ENCODE results near the gene ELAVL2.

The ELAVL2 gene

DNA sequence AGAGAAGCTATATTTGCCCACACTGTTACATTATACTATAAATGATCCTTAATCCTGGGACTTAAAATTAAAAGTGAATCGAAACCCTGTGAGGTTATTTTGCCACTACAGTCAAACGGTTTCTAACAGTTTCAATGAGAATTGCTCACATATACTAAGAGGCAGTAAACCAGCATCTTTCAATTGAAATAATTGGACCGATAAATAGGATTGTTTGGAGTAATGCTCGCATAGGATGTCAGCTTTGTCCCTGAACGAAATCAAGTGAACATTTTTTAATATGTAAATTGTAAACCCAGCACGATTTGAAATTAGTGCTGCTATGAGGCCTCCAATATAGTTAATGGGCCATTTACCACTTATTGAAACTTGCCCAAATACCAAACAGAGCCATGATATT lies 60.5 kb downstream of the ELAVL2 start:
- H3K4me3 ChIP-seq (ENCODE audit: low read depth, low read length) = no peak overlapping the region
- H3K4me1 ChIP-seq (ENCODE audit: control insufficient read depth, insufficient read depth, low read length) = peaks cover 41% of the 10 kb centered on the region
- H3K27me3 ChIP-seq (ENCODE audit: control insufficient read depth, insufficient read depth, low read length) = no peaks in the 10 kb centered on the region
- H3K36me3 ChIP-seq (ENCODE audit: control insufficient read depth, insufficient read depth, low read length) = no peaks in the 10 kb centered on the region
- no peaks in the 10 kb centered on the region for H3K9me3 ChIP-seq (ENCODE audit: control insufficient read depth, insufficient read depth, low read depth, low read length)
- no peak overlapping the region for H3K27ac ChIP-seq (ENCODE audit: low read depth, low read length)
- no peak overlapping the region for H3K9ac ChIP-seq (ENCODE audit: low read length)

GRCh38 chr9:23764219-23764618 lies 61.8 kb downstream of the ELAVL2 start:
- Histone ChIP-seq H3K4me1 (ENCODE audit: control insufficient read depth, insufficient read depth, low read length) (peaks cover 29% of the 10 kb centered on the region), H3K36me3 (ENCODE audit: control insufficient read depth, insufficient read depth, low read length) (no peaks in the 10 kb centered on the region), H3K27ac (ENCODE audit: low read depth, low read length) (no peak overlapping the region), H3K4me3 (ENCODE audit: low read depth, low read length) (no peak overlapping the region), H3K27me3 (ENCODE audit: control insufficient read depth, insufficient read depth, low read length) (no peaks in the 10 kb centered on the region), H3K9ac (ENCODE audit: low read length) (no peak overlapping the region), H3K9me3 (ENCODE audit: control insufficient read depth, insufficient read depth, low read depth, low read length) (no peaks in the 10 kb centered on the region)

DNA sequence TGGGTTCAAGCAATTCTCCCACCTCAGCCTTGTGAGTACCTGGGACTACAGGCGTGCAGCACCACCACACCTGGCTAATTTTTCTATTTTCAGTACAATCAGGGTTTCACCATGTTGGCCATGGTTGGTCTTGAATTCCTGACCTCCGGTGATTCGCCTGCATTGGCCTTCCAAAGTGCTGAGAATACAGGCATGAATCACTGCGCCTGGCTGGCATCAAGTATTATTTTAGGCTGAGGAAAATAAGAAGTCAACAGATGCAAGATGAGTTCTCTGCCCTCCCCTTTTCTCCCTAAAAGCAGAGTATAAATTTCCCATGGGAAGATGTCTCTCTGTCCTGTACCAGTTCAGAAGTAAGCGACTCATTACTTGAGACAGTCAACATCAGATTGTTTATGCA lies 71.5 kb downstream of the ELAVL2 start:
- Histone ChIP-seq H3K4me1 (ENCODE audit: control insufficient read depth, insufficient read depth, low read length) (peaks cover 19% of the 10 kb centered on the region; the same call in 1 of the 2 replicates), H3K36me3 (ENCODE audit: control insufficient read depth, insufficient read depth, low read length) (no peaks in the 10 kb centered on the region)

GRCh38 chr9:23752859-23753258 lies 73.2 kb downstream of the ELAVL2 start:
- Histone ChIP-seq H3K4me3 (ENCODE audit: low read depth, low read length) (no peak overlapping the region), H3K27ac (ENCODE audit: low read depth, low read length) (no peak overlapping the region), H3K27me3 (ENCODE audit: control insufficient read depth, insufficient read depth, low read length) (no peaks in the 10 kb centered on the region), H3K9me3 (ENCODE audit: control insufficient read depth, insufficient read depth, low read depth, low read length) (no peaks in the 10 kb centered on the region), H3K36me3 (ENCODE audit: control insufficient read depth, insufficient read depth, low read length) (no peaks in the 10 kb centered on the region), H3K9ac (ENCODE audit: low read length) (no peak overlapping the region), H3K4me1 (ENCODE audit: control insufficient read depth, insufficient read depth, low read length) (peaks cover 19% of the 10 kb centered on the region; the same call in 1 of the 2 replicates)

More for the DNA sequence above, 71.5 kb downstream of the ELAVL2 start:
- Histone ChIP-seq H3K27ac (ENCODE audit: low read depth, low read length) (no peak overlapping the region), H3K9me3 (ENCODE audit: control insufficient read depth, insufficient read depth, low read depth, low read length) (no peaks in the 10 kb centered on the region), H3K9ac (ENCODE audit: low read length) (no peak overlapping the region), H3K4me3 (ENCODE audit: low read depth, low read length) (no peak overlapping the region), H3K27me3 (ENCODE audit: control insufficient read depth, insufficient read depth, low read length) (no peaks in the 10 kb centered on the region)

- H3K9me3 ChIP-seq (ENCODE audit: control insufficient read depth, insufficient read depth, low read depth, low read length) = no peaks in the 10 kb centered on the region
- H3K27me3 ChIP-seq (ENCODE audit: control insufficient read depth, insufficient read depth, low read length) = no peaks in the 10 kb centered on the region
- no peak overlapping the region; the same call in 1 of the 2 replicates for H3K27ac ChIP-seq (ENCODE audit: low read depth, low read length)
- H3K36me3 ChIP-seq (ENCODE audit: control insufficient read depth, insufficient read depth, low read length) = no peaks in the 10 kb centered on the region
- no peak overlapping the region for H3K9ac ChIP-seq (ENCODE audit: low read length)
- H3K4me1 ChIP-seq (ENCODE audit: control insufficient read depth, insufficient read depth, low read length) = peaks cover 26% of the 10 kb centered on the region
- H3K4me3 ChIP-seq (ENCODE audit: low read depth, low read length) = no peak overlapping the region
Observed at GRCh38 chr9:23751633-23752032, 74.4 kb downstream of the ELAVL2 start.

- Histone ChIP-seq H3K36me3 (ENCODE audit: control insufficient read depth, insufficient read depth, low read length) (no peaks in the 10 kb centered on the region), H3K27me3 (ENCODE audit: control insufficient read depth, insufficient read depth, low read length) (no peaks in the 10 kb centered on the region), H3K9me3 (ENCODE audit: control insufficient read depth, insufficient read depth, low read depth, low read length) (no peaks in the 10 kb centered on the region), H3K27ac (ENCODE audit: low read depth, low read length) (no peak overlapping the region), H3K4me3 (ENCODE audit: low read depth, low read length) (no peak overlapping the region), H3K4me1 (ENCODE audit: control insufficient read depth, insufficient read depth, low read length) (peaks cover 26% of the 10 kb centered on the region), H3K9ac (ENCODE audit: low read length) (no peak overlapping the region)
Observed at GRCh38 chr9:23750808-23751207, 75.2 kb downstream of the ELAVL2 start.

- Histone ChIP-seq H3K36me3 (ENCODE audit: control insufficient read depth, insufficient read depth, low read length) (no peaks in the 10 kb centered on the region), H3K4me1 (ENCODE audit: control insufficient read depth, insufficient read depth, low read length) (peaks cover 27% of the 10 kb centered on the region), H3K27me3 (ENCODE audit: control insufficient read depth, insufficient read depth, low read length) (no peaks in the 10 kb centered on the region), H3K9me3 (ENCODE audit: control insufficient read depth, insufficient read depth, low read depth, low read length) (no peaks in the 10 kb centered on the region), H3K27ac (ENCODE audit: low read depth, low read length) (no peak overlapping the region), H3K9ac (ENCODE audit: low read length) (no peak overlapping the region), H3K4me3 (ENCODE audit: low read depth, low read length) (no peak overlapping the region)
Observed at GRCh38 chr9:23747088-23748075, 78.7 kb downstream of the ELAVL2 start.

DNA sequence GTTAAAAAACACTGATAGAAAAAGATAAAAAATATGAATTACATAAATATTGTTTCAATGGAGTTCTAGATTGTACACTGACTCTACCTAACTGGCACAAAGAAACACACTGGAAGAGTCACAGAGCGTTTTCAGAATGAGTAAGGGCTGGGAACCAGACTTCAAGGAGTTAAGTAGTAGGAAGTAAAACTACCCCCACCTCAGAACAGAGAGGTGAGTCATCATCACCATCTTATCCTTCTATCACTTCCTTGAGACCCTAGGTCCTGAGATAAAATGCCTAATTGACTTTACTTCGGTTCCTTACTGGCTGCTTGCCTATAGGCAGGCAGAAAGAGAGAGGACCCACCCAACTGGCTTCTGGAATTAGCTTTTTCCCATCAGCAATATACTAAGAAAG lies 79.7 kb downstream of the ELAVL2 start:
- Histone ChIP-seq H3K9ac (ENCODE audit: low read length) (no peak overlapping the region), H3K4me3 (ENCODE audit: low read depth, low read length) (no peak overlapping the region), H3K4me1 (ENCODE audit: control insufficient read depth, insufficient read depth, low read length) (peaks cover 35% of the 10 kb centered on the region), H3K27ac (ENCODE audit: low read depth, low read length) (no peak overlapping the region), H3K9me3 (ENCODE audit: control insufficient read depth, insufficient read depth, low read depth, low read length) (no peaks in the 10 kb centered on the region), H3K27me3 (ENCODE audit: control insufficient read depth, insufficient read depth, low read length) (no peaks in the 10 kb centered on the region), H3K36me3 (ENCODE audit: control insufficient read depth, insufficient read depth, low read length) (no peaks in the 10 kb centered on the region)

DNA sequence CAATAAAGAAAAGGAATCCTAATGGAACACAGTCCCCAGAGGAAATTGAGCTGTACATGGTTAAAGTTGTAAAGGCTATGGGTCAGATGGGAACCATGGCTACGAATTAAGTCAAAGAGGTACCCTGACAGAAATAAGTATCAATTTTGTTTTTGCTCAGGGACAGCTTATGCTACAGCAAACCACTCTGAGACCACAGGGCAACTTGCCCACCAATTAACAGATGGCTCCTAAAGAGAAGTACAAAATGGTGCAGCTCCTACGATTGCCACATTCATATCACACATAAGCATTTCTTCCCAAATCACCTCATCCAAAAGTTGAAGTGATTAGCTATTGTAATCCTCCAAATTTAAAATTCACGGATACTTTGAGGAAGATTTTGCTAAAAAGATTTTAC lies 83.0 kb downstream of the ELAVL2 start:
- Histone ChIP-seq H3K9me3 (ENCODE audit: control insufficient read depth, insufficient read depth, low read depth, low read length) (no peaks in the 10 kb centered on the region), H3K4me3 (ENCODE audit: low read depth, low read length) (no peak overlapping the region), H3K4me1 (ENCODE audit: control insufficient read depth, insufficient read depth, low read length) (peaks cover 58% of the 10 kb centered on the region)

GRCh38 chr9:23741351-23741750 lies 84.7 kb downstream of the ELAVL2 start:
- Histone ChIP-seq H3K4me1 (ENCODE audit: control insufficient read depth, insufficient read depth, low read length) (peaks cover 55% of the 10 kb centered on the region), H3K27ac (ENCODE audit: low read depth, low read length) (no peak overlapping the region), H3K27me3 (ENCODE audit: control insufficient read depth, insufficient read depth, low read length) (no peaks in the 10 kb centered on the region), H3K4me3 (ENCODE audit: low read depth, low read length) (no peak overlapping the region), H3K36me3 (ENCODE audit: control insufficient read depth, insufficient read depth, low read length) (no peaks in the 10 kb centered on the region), H3K9me3 (ENCODE audit: control insufficient read depth, insufficient read depth, low read depth, low read length) (no peaks in the 10 kb centered on the region), H3K9ac (ENCODE audit: low read length) (no peak overlapping the region)

More for the DNA sequence above, 83.0 kb downstream of the ELAVL2 start:
- Histone ChIP-seq H3K9ac (ENCODE audit: low read length) (no peak overlapping the region), H3K27me3 (ENCODE audit: control insufficient read depth, insufficient read depth, low read length) (no peaks in the 10 kb centered on the region), H3K36me3 (ENCODE audit: control insufficient read depth, insufficient read depth, low read length) (no peaks in the 10 kb centered on the region), H3K27ac (ENCODE audit: low read depth, low read length) (no peak overlapping the region)

DNA sequence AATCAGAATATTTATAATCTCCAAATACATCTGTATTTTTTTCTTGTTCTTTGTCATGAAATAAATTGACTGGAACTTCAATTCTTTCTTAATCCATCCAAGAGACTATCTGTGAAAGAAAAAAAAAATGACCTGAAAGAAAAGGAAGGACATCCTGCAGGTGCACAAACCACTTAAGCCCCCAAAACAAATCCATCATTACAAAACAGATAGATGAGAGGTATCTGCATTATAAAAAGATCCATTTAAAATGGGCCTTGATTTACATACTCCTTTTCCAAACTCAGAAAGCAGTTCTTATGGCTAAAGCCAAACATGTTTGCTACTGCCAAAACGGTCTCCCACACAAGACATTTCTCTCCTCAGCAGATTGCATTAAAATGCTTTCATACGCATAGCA lies 85.5 kb downstream of the ELAVL2 start:
- peaks cover 49% of the 10 kb centered on the region for H3K4me1 ChIP-seq (ENCODE audit: control insufficient read depth, insufficient read depth, low read length)
- peak overlapping the region; percentile 35; the same call in 1 of the 2 replicates for H3K27ac ChIP-seq (ENCODE audit: low read depth, low read length)
- H3K27me3 ChIP-seq (ENCODE audit: control insufficient read depth, insufficient read depth, low read length) = no peaks in the 10 kb centered on the region
- peak overlapping the region; percentile 18; the same call in 1 of the 2 replicates for H3K4me3 ChIP-seq (ENCODE audit: low read depth, low read length)
- H3K9ac ChIP-seq (ENCODE audit: low read length) = no peak overlapping the region
- no peaks in the 10 kb centered on the region for H3K9me3 ChIP-seq (ENCODE audit: control insufficient read depth, insufficient read depth, low read depth, low read length)
- no peaks in the 10 kb centered on the region for H3K36me3 ChIP-seq (ENCODE audit: control insufficient read depth, insufficient read depth, low read length)

Measured in HUES6 (cell line).